ENCODE data around the gene LUZP2.

The LUZP2 gene

GRCh38 chr11:24760681-24761080 is 263.8 kb downstream of the LUZP2 start:
- Histone ChIP-seq H3K36me3 (ENCODE audit: control insufficient read depth in 1 of 2, insufficient read depth in 2 of 2, low read length in 2 of 2) (no peaks in the 10 kb centered on the region), H3K27ac (ENCODE audit: low read length) (no peak overlapping the region), H3K27me3 (ENCODE audit: low read depth, low read length) (no peaks in the 10 kb centered on the region), H3K9me3 (ENCODE audit: control insufficient read depth in 1 of 2, low read length in 2 of 2) (no peaks in the 10 kb centered on the region), H3K4me3 (ENCODE audit: low read depth in 1 of 2, low read length in 2 of 2) (no peak overlapping the region), H3K4me1 (ENCODE audit: control insufficient read depth in 1 of 2, insufficient read depth in 2 of 2, low read length in 2 of 2) (no peaks in the 10 kb centered on the region)

GRCh38 chr11:24762076-24762475 is 265.2 kb downstream of the LUZP2 start:
- Histone ChIP-seq H3K4me1 (ENCODE audit: control insufficient read depth in 1 of 2, insufficient read depth in 2 of 2, low read length in 2 of 2) (no peaks in the 10 kb centered on the region), H3K27me3 (ENCODE audit: low read depth, low read length) (no peaks in the 10 kb centered on the region), H3K27ac (ENCODE audit: low read length) (no peak overlapping the region), H3K36me3 (ENCODE audit: control insufficient read depth in 1 of 2, insufficient read depth in 2 of 2, low read length in 2 of 2) (no peaks in the 10 kb centered on the region), H3K9me3 (ENCODE audit: control insufficient read depth in 1 of 2, low read length in 2 of 2) (no peaks in the 10 kb centered on the region), H3K4me3 (ENCODE audit: low read depth in 1 of 2, low read length in 2 of 2) (no peak overlapping the region)

- Histone ChIP-seq H3K9me3 (ENCODE audit: control insufficient read depth in 1 of 2, low read length in 2 of 2) (no peaks in the 10 kb centered on the region), H3K27ac (ENCODE audit: low read length) (no peak overlapping the region), H3K36me3 (ENCODE audit: control insufficient read depth in 1 of 2, insufficient read depth in 2 of 2, low read length in 2 of 2) (no peaks in the 10 kb centered on the region), H3K27me3 (ENCODE audit: low read depth, low read length) (no peaks in the 10 kb centered on the region), H3K4me3 (ENCODE audit: low read depth in 1 of 2, low read length in 2 of 2) (no peak overlapping the region), H3K4me1 (ENCODE audit: control insufficient read depth in 1 of 2, insufficient read depth in 2 of 2, low read length in 2 of 2) (no peaks in the 10 kb centered on the region)
Measured at GRCh38 chr11:24767411-24767810, 270.6 kb downstream of the LUZP2 start.

GRCh38 chr11:24773322-24773721 is 276.5 kb downstream of the LUZP2 start:
- Histone ChIP-seq H3K36me3 (ENCODE audit: control insufficient read depth in 1 of 2, insufficient read depth in 2 of 2, low read length in 2 of 2) (no peaks in the 10 kb centered on the region), H3K4me3 (ENCODE audit: low read depth in 1 of 2, low read length in 2 of 2) (no peak overlapping the region), H3K9me3 (ENCODE audit: control insufficient read depth in 1 of 2, low read length in 2 of 2) (no peaks in the 10 kb centered on the region), H3K4me1 (ENCODE audit: control insufficient read depth in 1 of 2, insufficient read depth in 2 of 2, low read length in 2 of 2) (no peaks in the 10 kb centered on the region), H3K27me3 (ENCODE audit: low read depth, low read length) (no peaks in the 10 kb centered on the region), H3K27ac (ENCODE audit: low read length) (no peak overlapping the region)

GRCh38 chr11:24779791-24780190 is 282.9 kb downstream of the LUZP2 start:
- H3K4me1 ChIP-seq (ENCODE audit: control insufficient read depth in 1 of 2, insufficient read depth in 2 of 2, low read length in 2 of 2), result no peaks in the 10 kb centered on the region
- H3K9me3 ChIP-seq (ENCODE audit: control insufficient read depth in 1 of 2, low read length in 2 of 2), result no peaks in the 10 kb centered on the region
- no peak overlapping the region for H3K27ac ChIP-seq (ENCODE audit: low read length)
- H3K27me3 ChIP-seq (ENCODE audit: low read depth, low read length), result no peaks in the 10 kb centered on the region
- no peaks in the 10 kb centered on the region for H3K36me3 ChIP-seq (ENCODE audit: control insufficient read depth in 1 of 2, insufficient read depth in 2 of 2, low read length in 2 of 2)
- H3K4me3 ChIP-seq (ENCODE audit: low read depth in 1 of 2, low read length in 2 of 2), result no peak overlapping the region

GRCh38 chr11:24781288-24781687 is 284.4 kb downstream of the LUZP2 start:
- Histone ChIP-seq H3K36me3 (ENCODE audit: control insufficient read depth in 1 of 2, insufficient read depth in 2 of 2, low read length in 2 of 2) (no peaks in the 10 kb centered on the region), H3K4me3 (ENCODE audit: low read depth in 1 of 2, low read length in 2 of 2) (no peak overlapping the region), H3K9me3 (ENCODE audit: control insufficient read depth in 1 of 2, low read length in 2 of 2) (no peaks in the 10 kb centered on the region), H3K27me3 (ENCODE audit: low read depth, low read length) (no peaks in the 10 kb centered on the region), H3K27ac (ENCODE audit: low read length) (no peak overlapping the region), H3K4me1 (ENCODE audit: control insufficient read depth in 1 of 2, insufficient read depth in 2 of 2, low read length in 2 of 2) (no peaks in the 10 kb centered on the region)

- H3K27me3 ChIP-seq (ENCODE audit: low read depth, low read length), result no peaks in the 10 kb centered on the region
- no peaks in the 10 kb centered on the region for H3K36me3 ChIP-seq (ENCODE audit: control insufficient read depth in 1 of 2, insufficient read depth in 2 of 2, low read length in 2 of 2)
- no peaks in the 10 kb centered on the region for H3K9me3 ChIP-seq (ENCODE audit: control insufficient read depth in 1 of 2, low read length in 2 of 2)
- no peak overlapping the region for H3K27ac ChIP-seq (ENCODE audit: low read length)
- H3K4me3 ChIP-seq (ENCODE audit: low read depth in 1 of 2, low read length in 2 of 2), result no peak overlapping the region
- no peaks in the 10 kb centered on the region for H3K4me1 ChIP-seq (ENCODE audit: control insufficient read depth in 1 of 2, insufficient read depth in 2 of 2, low read length in 2 of 2)
Measured at GRCh38 chr11:24793479-24793878, 296.6 kb downstream of the LUZP2 start.

GRCh38 chr11:24794064-24794463 is 297.2 kb downstream of the LUZP2 start:
- no peak overlapping the region for H3K4me3 ChIP-seq (ENCODE audit: low read depth in 1 of 2, low read length in 2 of 2)
- H3K27me3 ChIP-seq (ENCODE audit: low read depth, low read length), result no peaks in the 10 kb centered on the region
- no peaks in the 10 kb centered on the region for H3K36me3 ChIP-seq (ENCODE audit: control insufficient read depth in 1 of 2, insufficient read depth in 2 of 2, low read length in 2 of 2)
- no peaks in the 10 kb centered on the region for H3K9me3 ChIP-seq (ENCODE audit: control insufficient read depth in 1 of 2, low read length in 2 of 2)
- H3K4me1 ChIP-seq (ENCODE audit: control insufficient read depth in 1 of 2, insufficient read depth in 2 of 2, low read length in 2 of 2), result no peaks in the 10 kb centered on the region
- no peak overlapping the region for H3K27ac ChIP-seq (ENCODE audit: low read length)

GRCh38 chr11:24805671-24806070 is 308.8 kb downstream of the LUZP2 start:
- no peaks in the 10 kb centered on the region for H3K9me3 ChIP-seq (ENCODE audit: control insufficient read depth in 1 of 2, low read length in 2 of 2)
- no peaks in the 10 kb centered on the region for H3K36me3 ChIP-seq (ENCODE audit: control insufficient read depth in 1 of 2, insufficient read depth in 2 of 2, low read length in 2 of 2)
- no peaks in the 10 kb centered on the region for H3K4me1 ChIP-seq (ENCODE audit: control insufficient read depth in 1 of 2, insufficient read depth in 2 of 2, low read length in 2 of 2)
- no peaks in the 10 kb centered on the region for H3K27me3 ChIP-seq (ENCODE audit: low read depth, low read length)
- no peak overlapping the region for H3K27ac ChIP-seq (ENCODE audit: low read length)
- H3K4me3 ChIP-seq (ENCODE audit: low read depth in 1 of 2, low read length in 2 of 2), result no peak overlapping the region

GRCh38 chr11:24808173-24808572 is 311.3 kb downstream of the LUZP2 start:
- no peak overlapping the region for H3K27ac ChIP-seq (ENCODE audit: low read length)
- no peaks in the 10 kb centered on the region for H3K9me3 ChIP-seq (ENCODE audit: control insufficient read depth in 1 of 2, low read length in 2 of 2)
- H3K4me1 ChIP-seq (ENCODE audit: control insufficient read depth in 1 of 2, insufficient read depth in 2 of 2, low read length in 2 of 2), result no peaks in the 10 kb centered on the region
- no peaks in the 10 kb centered on the region for H3K36me3 ChIP-seq (ENCODE audit: control insufficient read depth in 1 of 2, insufficient read depth in 2 of 2, low read length in 2 of 2)
- H3K4me3 ChIP-seq (ENCODE audit: low read depth in 1 of 2, low read length in 2 of 2), result no peak overlapping the region
- no peaks in the 10 kb centered on the region for H3K27me3 ChIP-seq (ENCODE audit: low read depth, low read length)

- H3K4me1 ChIP-seq (ENCODE audit: control insufficient read depth in 1 of 2, insufficient read depth in 2 of 2, low read length in 2 of 2), result no peaks in the 10 kb centered on the region
- H3K9me3 ChIP-seq (ENCODE audit: control insufficient read depth in 1 of 2, low read length in 2 of 2), result no peaks in the 10 kb centered on the region
- no peaks in the 10 kb centered on the region for H3K27me3 ChIP-seq (ENCODE audit: low read depth, low read length)
- H3K4me3 ChIP-seq (ENCODE audit: low read depth in 1 of 2, low read length in 2 of 2), result no peak overlapping the region
- H3K27ac ChIP-seq (ENCODE audit: low read length), result no peak overlapping the region
- H3K36me3 ChIP-seq (ENCODE audit: control insufficient read depth in 1 of 2, insufficient read depth in 2 of 2, low read length in 2 of 2), result no peaks in the 10 kb centered on the region
Measured at GRCh38 chr11:24819006-24819405, 322.2 kb downstream of the LUZP2 start.

- Histone ChIP-seq H3K4me3 (ENCODE audit: low read depth in 1 of 2, low read length in 2 of 2) (no peak overlapping the region), H3K36me3 (ENCODE audit: control insufficient read depth in 1 of 2, insufficient read depth in 2 of 2, low read length in 2 of 2) (no peaks in the 10 kb centered on the region), H3K4me1 (ENCODE audit: control insufficient read depth in 1 of 2, insufficient read depth in 2 of 2, low read length in 2 of 2) (no peaks in the 10 kb centered on the region), H3K27me3 (ENCODE audit: low read depth, low read length) (no peaks in the 10 kb centered on the region), H3K9me3 (ENCODE audit: control insufficient read depth in 1 of 2, low read length in 2 of 2) (no peaks in the 10 kb centered on the region), H3K27ac (ENCODE audit: low read length) (no peak overlapping the region)
Measured at GRCh38 chr11:24819863-24820434, 323.1 kb downstream of the LUZP2 start.

Data from muscle layer of duodenum (tissue), 2 donors.